PC-3 (cell line): ENCODE data around the gene FOXP1. TPM values are rescaled to one million over a fixed set of nuclear protein-coding genes. Genes with fewer than 3 reads are reported as not detected.

Source experiments
- ATAC-seq: fragments of 200-7000 bp; cut with Tn5 transposase; 2 replicates; pipeline ENCODE4 v1.9.1; 2020; ENCODE audit warnings: mild to moderate bottlenecking, moderate library complexity
- BruUV-seq: library from RNA; stranded (reverse); fragments of 400-500 nt; replicated peaks from 2 replicates; lab custom pipeline; 2021; lab: Mats Ljungman, UMichigan
- CTCF ChIA-PET: fragments of 300-600 bp; sonication (Branson Sonifier 250); formaldehyde crosslinking; loops from one replicate; lab custom pipeline; 2022; ENCODE audit warnings: antibody characterized with exemption; lab: Charles Lee
- POLR2A ChIA-PET: fragments of 300-600 bp; sonication (Branson Sonifier 250); formaldehyde crosslinking; loops from one replicate; lab custom pipeline; 2022; ENCODE audit warnings: antibody characterized with exemption; ENCODE audit not compliant: unreplicated experiment; lab: Charles Lee
- DNase-seq: peaks from one replicate; pipeline ENCODE4 v3.0.0-alpha.2; 2015
- H2AFZ ChIP-seq: fragments of 300-600 bp; sonication (generic); 2 replicates; pipeline ENCODE4 v1.6.0; 2016; ENCODE audit warnings: antibody characterized with exemption, low read length
- H3F3A ChIP-seq: fragments of 300-600 bp; sonication (generic); one replicate; pipeline ENCODE4 v1.6.0; 2017; ENCODE audit warnings: antibody characterized with exemption, low read length, control low read depth, mild to moderate bottlenecking; ENCODE audit not compliant: unreplicated experiment
- H3K27ac ChIP-seq: fragments of 300-600 bp; sonication (generic); 2 replicates; pipeline ENCODE4 v1.5.1; 2016; ENCODE audit warnings: mild to moderate bottlenecking, low read length
- H3K27me3 ChIP-seq: fragments of 300-600 bp; sonication (generic); 2 replicates; pipeline ENCODE4 v1.6.1; 2016; ENCODE audit warnings: low read length, mixed read lengths
- H3K36me3 ChIP-seq: fragments of 300-600 bp; sonication (generic); 2 replicates; pipeline ENCODE4 v1.6.1; 2016; ENCODE audit warnings: low read depth, mixed run types, low read length, mixed read lengths
- H3K4me1 ChIP-seq: fragments of 300-600 bp; sonication (generic); 2 replicates; pipeline ENCODE4 v1.5.1; 2016; ENCODE audit warnings: low read length; ENCODE audit not compliant: insufficient read depth
- H3K4me2 ChIP-seq: fragments of 300-600 bp; sonication (generic); 2 replicates; pipeline ENCODE4 v1.6.0; 2016; ENCODE audit warnings: low read length
- H3K4me3 ChIP-seq: fragments of 300-600 bp; sonication (generic); 2 replicates; pipeline ENCODE4 v1.5.1; 2016; ENCODE audit warnings: mild to moderate bottlenecking, low read length, mixed read lengths
- H3K79me2 ChIP-seq: fragments of 300-600 bp; sonication (generic); 2 replicates; pipeline ENCODE4 v1.6.1; 2017; ENCODE audit warnings: low read length, mixed read lengths
- H3K9ac ChIP-seq: fragments of 300-600 bp; sonication (generic); 2 replicates; pipeline ENCODE4 v1.6.0; 2016; ENCODE audit warnings: mild to moderate bottlenecking, low read length
- H3K9me2 ChIP-seq: fragments of 300-600 bp; sonication (generic); replicated peaks from 2 replicates; pipeline ENCODE4 v1.6.1; 2016; ENCODE audit warnings: mixed run types, low read length, mixed read lengths
- H3K9me3 ChIP-seq: fragments of 300-600 bp; sonication (generic); 2 replicates; pipeline ENCODE4 v1.6.1; 2016; ENCODE audit warnings: low read length, mixed read lengths
- H4K20me1 ChIP-seq: fragments of 300-600 bp; sonication (generic); 2 replicates; pipeline ENCODE4 v1.6.1; 2016; ENCODE audit warnings: low read length, mixed read lengths
- CTCF ChIP-seq: fragments of 300-600 bp; sonication (generic); conservative IDR thresholded peaks from 2 replicates; pipeline ENCODE4 v1.5.1; 2017; ENCODE audit warnings: antibody characterized with exemption, low read depth, mild to moderate bottlenecking, low read length
- EZH2 ChIP-seq: fragments of 300-600 bp; sonication (generic); IDR thresholded peaks from one replicate; pipeline ENCODE4 v1.6.1; 2017; ENCODE audit warnings: antibody characterized with exemption, mild to moderate bottlenecking, low read length; ENCODE audit not compliant: unreplicated experiment
- EZH2phosphoT487 ChIP-seq: fragments of 300-600 bp; sonication (generic); IDR thresholded peaks from 2 replicates; pipeline ENCODE4 v1.6.1; 2018; ENCODE audit warnings: mild to moderate bottlenecking, antibody characterized with exemption, low read length, borderline replicate concordance
- intact Hi-C: fragments of 100-400 bp; cut with micrococcal nuclease; formaldehyde crosslinking; loops from 2 replicates; pipeline ENCODE4 v1.9.0; 2023
- total RNA-seq: library from RNA; depleted of rRNA; stranded (reverse); fragments of >200 nt; gene quantifications from 2 replicates; pipeline ENCODE4 v1.2.3, GENCODE V29; 2014

FOXP1 gene
- total RNA-seq, 1 experiment from 2014 or later, result 35.3 TPM

GRCh38 chr3:71414189-71414927 lies 169.2 kb downstream of the FOXP1 start:
- DNase-seq, result no peak
- Histone ChIP-seq H3K27ac (no peak overlapping the region), H4K20me1 (no peaks in the 10 kb centered on the region), H3K79me2 (no peaks in the 10 kb centered on the region), H3K36me3 (no peaks in the 10 kb centered on the region), H3K4me1 (0 out of 2 replicates have a peak, but pooled peaks cover 3% of the 10 kb centered on the region), H3K9me2 (no peaks in the 10 kb centered on the region), H3K27me3 (no peaks in the 10 kb centered on the region), H3K9me3 (no peaks in the 10 kb centered on the region), H2AFZ (no peak overlapping the region), H3K4me2 (no peak overlapping the region), H3K9ac (no peak overlapping the region), H3F3A (no peaks in the 10 kb centered on the region), H3K4me3 (no peak overlapping the region)
- POLR2A ChIA-PET, result no interaction called here
- intact Hi-C loops, result no loop called here
- TF ChIP-seq EZH2, result no peak
- CTCF ChIA-PET, result no interaction called here
- no peak for ATAC-seq
- no TSS peak for BruUV-seq

DNA sequence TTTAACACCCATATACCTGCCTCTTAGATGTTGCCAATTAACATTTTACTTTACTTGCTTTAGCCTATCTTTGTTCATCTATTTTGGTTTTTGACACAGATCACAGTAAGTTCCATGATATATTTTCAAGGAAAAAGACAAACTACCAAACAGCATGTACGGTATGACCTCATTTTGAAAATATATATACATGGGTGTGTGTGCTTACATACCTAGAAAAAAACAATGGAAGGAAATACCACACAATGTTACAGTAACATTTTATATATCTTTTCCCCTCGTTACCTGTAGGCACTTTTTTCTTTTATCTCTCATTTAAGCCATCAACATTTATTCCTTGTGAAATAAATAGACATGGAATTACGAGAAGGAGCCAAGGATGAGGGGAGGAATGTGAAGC lies 170.0 kb downstream of the FOXP1 start:
- TF ChIP-seq CTCF (no peak), EZH2phosphoT487 (no peak), EZH2 (no peak)
- H3F3A ChIP-seq, result no peaks in the 10 kb centered on the region
- ChIA-PET CTCF (no interaction called here), POLR2A (no interaction called here)
- no peak overlapping the region for H3K9ac ChIP-seq
- ATAC-seq (peak; percentile 51; the same call in 1 of the 2 replicates), DNase-seq (no peak)
- no peak overlapping the region for H3K4me2 ChIP-seq
- H3K9me3 ChIP-seq, result no peaks in the 10 kb centered on the region
- no peaks in the 10 kb centered on the region for H3K79me2 ChIP-seq
- intact Hi-C loops, result no loop called here
- no peak overlapping the region for H3K27ac ChIP-seq
- H3K9me2 ChIP-seq, result no peaks in the 10 kb centered on the region
- no peaks in the 10 kb centered on the region for H3K36me3 ChIP-seq
- no TSS peak for BruUV-seq
- no peak overlapping the region for H3K4me3 ChIP-seq
- H3K4me1 ChIP-seq, result 0 out of 2 replicates have a peak, but pooled peaks cover 3% of the 10 kb centered on the region
- no peaks in the 10 kb centered on the region for H3K27me3 ChIP-seq
- H4K20me1 ChIP-seq, result no peaks in the 10 kb centered on the region
- no peak overlapping the region for H2AFZ ChIP-seq

- H3K79me2 ChIP-seq, result no peaks in the 10 kb centered on the region
- H3K4me2 ChIP-seq, result no peak overlapping the region
- H3K4me1 ChIP-seq, result 0 out of 2 replicates have a peak, but pooled peaks cover 3% of the 10 kb centered on the region
- no peaks in the 10 kb centered on the region for H3K27me3 ChIP-seq
- BruUV-seq, result no TSS peak
- H3F3A ChIP-seq, result no peaks in the 10 kb centered on the region
- H4K20me1 ChIP-seq, result no peaks in the 10 kb centered on the region
- CTCF ChIA-PET, result no interaction called here
- ATAC-seq, result no peak
- H3K9ac ChIP-seq, result no peak overlapping the region
- DNase-seq, result no peak
- no peaks in the 10 kb centered on the region for H3K36me3 ChIP-seq
- H2AFZ ChIP-seq, result no peak overlapping the region
- intact Hi-C loops, result no loop called here
- no peak overlapping the region for H3K27ac ChIP-seq
- no peak overlapping the region for H3K4me3 ChIP-seq
- no peaks in the 10 kb centered on the region for H3K9me3 ChIP-seq
- no peaks in the 10 kb centered on the region for H3K9me2 ChIP-seq
- POLR2A ChIA-PET, result no interaction called here
- no peak for TF ChIP-seq EZH2
- no peak for TF ChIP-seq CTCF
- TF ChIP-seq EZH2phosphoT487, result no peak
Observed at GRCh38 chr3:71409352-71409751, 174.2 kb downstream of the FOXP1 start.
